ENCODE results near the gene SIMC1.
"Not testable (repeated sequence)": the region's sequence is repeated elsewhere in the genome, so short reads cannot be mapped to it uniquely, and the experiment has no call there.

SIMC1 gene

GRCh38 chr5:176198991-176199733 lies 39.1 kb upstream of the SIMC1 start:
- not testable (repeated sequence) for H3K36me3 Mint-ChIP-seq (ENCODE audit: low read depth); H3K4me3 Mint-ChIP-seq; H3K9me3 Mint-ChIP-seq; H3K4me1 Mint-ChIP-seq (ENCODE audit: low read depth); H3K27ac Mint-ChIP-seq
- peaks cover 28% of the 10 kb centered on the region for H3K27me3 Mint-ChIP-seq (ENCODE audit: low read depth)

GRCh38 chr5:176199803-176200399 lies 38.3 kb upstream of the SIMC1 start:
- H3K27ac Mint-ChIP-seq; H3K4me3 Mint-ChIP-seq; H3K4me1 Mint-ChIP-seq (ENCODE audit: low read depth); H3K36me3 Mint-ChIP-seq (ENCODE audit: low read depth); H3K9me3 Mint-ChIP-seq: not testable (repeated sequence)
- peaks cover 35% of the 10 kb centered on the region for H3K27me3 Mint-ChIP-seq (ENCODE audit: low read depth)

DNA sequence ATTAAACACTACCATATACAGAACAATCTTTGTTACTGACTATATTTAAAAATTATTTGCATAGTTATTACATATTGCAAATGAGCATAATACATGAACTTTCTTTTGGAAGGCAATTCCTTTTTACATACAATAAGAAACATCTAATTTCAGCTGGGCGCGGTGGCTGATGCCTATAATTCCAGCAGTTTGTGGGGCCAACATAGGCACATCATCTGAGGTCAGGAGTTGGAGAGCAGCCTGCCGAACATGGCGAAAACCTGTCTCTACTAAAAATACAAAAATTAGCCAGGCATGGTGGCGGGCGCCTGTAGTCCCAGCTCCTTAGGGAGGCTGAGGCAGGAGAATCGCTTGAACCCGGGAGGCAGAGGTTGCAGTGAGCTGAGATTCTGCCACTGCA lies 36.4 kb upstream of the SIMC1 start:
- no peak overlapping the region for H3K27ac Mint-ChIP-seq
- H3K4me3 Mint-ChIP-seq = no peak overlapping the region
- H3K27me3 Mint-ChIP-seq (ENCODE audit: low read depth) = peaks cover 30% of the 10 kb centered on the region
- no peaks in the 10 kb centered on the region for H3K36me3 Mint-ChIP-seq (ENCODE audit: low read depth)
- no peaks in the 10 kb centered on the region for H3K4me1 Mint-ChIP-seq (ENCODE audit: low read depth)
- no peaks in the 10 kb centered on the region for H3K9me3 Mint-ChIP-seq

DNA sequence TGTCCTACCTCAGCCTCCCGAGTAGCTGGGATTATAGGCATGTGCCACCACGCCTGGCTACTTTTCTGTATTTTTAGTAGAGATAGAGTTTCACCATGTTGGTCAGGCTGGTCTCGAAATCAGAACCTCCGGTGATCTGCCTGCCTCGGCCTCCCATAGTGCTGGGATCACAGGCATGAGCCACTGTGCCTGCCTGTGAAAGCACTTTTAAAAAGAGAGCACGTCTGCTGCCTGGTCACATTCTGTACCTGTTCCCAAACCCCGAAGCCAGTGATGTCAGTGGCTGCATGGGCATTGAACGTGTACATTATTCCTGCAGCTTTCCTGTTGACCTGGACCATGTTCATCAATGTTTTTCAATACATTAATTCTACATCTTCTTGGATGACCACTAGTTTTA lies 35.1 kb upstream of the SIMC1 start:
- Mint-ChIP-seq H3K27ac (no peak overlapping the region), H3K4me3 (no peak overlapping the region), H3K9me3 (no peaks in the 10 kb centered on the region), H3K36me3 (ENCODE audit: low read depth) (no peaks in the 10 kb centered on the region), H3K27me3 (ENCODE audit: low read depth) (peaks cover 24% of the 10 kb centered on the region), H3K4me1 (ENCODE audit: low read depth) (no peaks in the 10 kb centered on the region)

GRCh38 chr5:176203535-176203934 lies 34.7 kb upstream of the SIMC1 start:
- not testable (repeated sequence) for H3K9me3 Mint-ChIP-seq; H3K36me3 Mint-ChIP-seq (ENCODE audit: low read depth); H3K27ac Mint-ChIP-seq; H3K4me3 Mint-ChIP-seq; H3K4me1 Mint-ChIP-seq (ENCODE audit: low read depth)
- H3K27me3 Mint-ChIP-seq (ENCODE audit: low read depth) = peaks cover 24% of the 10 kb centered on the region

GRCh38 chr5:176214466-176215021 lies 23.7 kb upstream of the SIMC1 start:
- peaks cover 24% of the 10 kb centered on the region for H3K27me3 Mint-ChIP-seq (ENCODE audit: low read depth)
- not testable (repeated sequence) for H3K36me3 Mint-ChIP-seq (ENCODE audit: low read depth); H3K27ac Mint-ChIP-seq; H3K4me1 Mint-ChIP-seq (ENCODE audit: low read depth); H3K4me3 Mint-ChIP-seq; H3K9me3 Mint-ChIP-seq

DNA sequence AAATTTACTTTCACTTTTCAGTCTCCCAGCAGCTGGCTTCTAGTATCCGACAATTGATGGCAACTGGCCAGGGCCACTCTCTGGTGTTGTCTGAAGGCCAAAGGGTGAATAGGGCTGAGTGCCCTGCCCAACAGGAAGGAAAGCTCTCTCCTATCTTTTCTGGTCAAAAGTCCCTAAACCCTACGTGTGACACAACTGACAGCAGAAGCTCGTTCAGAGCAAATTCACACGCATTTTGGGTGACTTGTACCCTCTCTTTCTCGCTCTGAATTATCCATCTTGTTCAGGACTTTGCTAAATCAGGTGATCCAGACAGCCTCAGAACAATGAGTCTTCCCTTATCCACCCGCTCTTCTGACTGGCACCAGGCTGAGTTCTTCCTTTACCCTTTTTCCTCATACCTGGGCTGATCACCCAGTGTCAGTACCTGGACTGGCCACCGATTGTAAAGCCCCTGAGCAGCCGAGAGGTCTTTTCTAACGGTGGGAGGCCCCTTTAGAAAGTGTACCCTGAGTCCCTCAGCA lies 21.8 kb upstream of the SIMC1 start:
- not testable (repeated sequence) for H3K4me3 Mint-ChIP-seq; H3K36me3 Mint-ChIP-seq (ENCODE audit: low read depth); H3K4me1 Mint-ChIP-seq (ENCODE audit: low read depth); H3K9me3 Mint-ChIP-seq; H3K27ac Mint-ChIP-seq
- H3K27me3 Mint-ChIP-seq (ENCODE audit: low read depth) = peaks cover 18% of the 10 kb centered on the region

DNA sequence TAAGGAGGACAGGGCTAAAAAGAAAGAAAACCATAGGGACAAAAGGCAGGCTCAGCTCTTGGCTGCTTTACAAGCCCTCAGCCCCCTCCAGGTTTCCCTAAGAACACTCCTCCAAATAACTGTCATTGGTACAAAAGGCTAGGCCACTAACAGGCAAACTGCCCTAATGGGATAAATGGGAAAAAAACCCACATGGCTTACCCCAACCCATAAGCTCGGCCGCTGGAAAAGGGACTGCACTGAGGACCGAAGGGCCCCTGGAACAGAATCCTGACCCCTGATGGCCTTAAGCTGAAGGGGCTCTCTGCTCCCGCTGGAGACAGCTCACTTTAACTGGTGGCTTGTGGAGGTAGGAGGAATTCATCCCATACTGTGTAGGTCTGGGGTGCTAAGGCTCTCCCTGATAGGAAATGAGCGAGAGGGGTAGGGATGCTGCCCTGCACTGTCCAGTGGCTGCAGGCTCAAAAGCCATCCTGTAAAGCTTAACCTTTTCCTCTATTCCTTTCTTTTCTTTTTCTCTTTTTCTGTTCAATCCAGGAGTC lies 21.0 kb upstream of the SIMC1 start:
- H3K27me3 Mint-ChIP-seq (ENCODE audit: low read depth) = peaks cover 16% of the 10 kb centered on the region
- H3K4me1 Mint-ChIP-seq (ENCODE audit: low read depth); H3K27ac Mint-ChIP-seq; H3K4me3 Mint-ChIP-seq; H3K36me3 Mint-ChIP-seq (ENCODE audit: low read depth); H3K9me3 Mint-ChIP-seq: not testable (repeated sequence)

- H3K4me1 Mint-ChIP-seq (ENCODE audit: low read depth); H3K9me3 Mint-ChIP-seq; H3K4me3 Mint-ChIP-seq; H3K36me3 Mint-ChIP-seq (ENCODE audit: low read depth); H3K27ac Mint-ChIP-seq: not testable (repeated sequence)
- H3K27me3 Mint-ChIP-seq (ENCODE audit: low read depth) = peaks cover 16% of the 10 kb centered on the region
Observed at GRCh38 chr5:176217764-176218163, 20.5 kb upstream of the SIMC1 start.

DNA sequence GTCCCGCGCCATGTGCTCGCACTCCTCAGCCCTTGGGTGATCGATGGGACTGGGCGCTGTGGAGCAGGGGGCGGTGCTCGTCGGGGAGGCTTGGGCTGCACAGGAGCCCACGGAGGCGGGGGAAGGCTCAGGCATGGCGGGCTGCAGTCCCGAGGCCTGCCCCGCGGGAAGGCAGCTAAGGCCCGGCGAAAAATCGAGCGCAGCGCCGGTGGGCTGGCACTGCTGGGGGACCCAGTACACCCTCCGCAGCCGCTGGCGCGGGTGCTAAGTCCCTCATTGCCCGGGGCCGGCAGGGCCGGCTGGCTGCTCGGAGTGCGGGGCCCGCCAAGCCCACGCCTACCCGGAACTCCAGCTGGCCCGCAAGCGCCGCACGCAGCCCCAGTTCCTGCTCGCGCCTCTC lies 16.2 kb upstream of the SIMC1 start:
- H3K9me3 Mint-ChIP-seq; H3K4me1 Mint-ChIP-seq (ENCODE audit: low read depth); H3K36me3 Mint-ChIP-seq (ENCODE audit: low read depth); H3K4me3 Mint-ChIP-seq; H3K27ac Mint-ChIP-seq: not testable (repeated sequence)
- peaks cover 15% of the 10 kb centered on the region for H3K27me3 Mint-ChIP-seq (ENCODE audit: low read depth)

DNA sequence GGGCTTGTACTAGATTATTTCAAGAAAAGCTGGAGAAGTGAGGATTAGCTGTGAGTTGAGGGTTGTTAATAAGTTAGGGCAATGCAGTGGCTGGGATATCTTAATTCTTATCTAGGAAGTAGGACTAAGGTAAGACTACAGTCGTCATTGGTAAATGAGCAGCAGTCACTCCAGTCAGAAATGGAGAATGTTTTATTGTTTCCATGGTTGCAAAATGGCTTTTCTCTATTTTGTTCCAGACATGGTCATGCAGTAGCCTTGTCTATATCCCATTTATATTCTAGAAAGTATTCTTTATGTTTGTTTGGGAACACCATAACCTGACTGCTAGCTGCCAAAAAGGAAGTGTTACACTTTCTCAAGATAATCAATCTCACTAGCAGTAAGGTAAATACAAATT lies 9.9 kb upstream of the SIMC1 start:
- H3K27ac Mint-ChIP-seq; H3K4me3 Mint-ChIP-seq; H3K36me3 Mint-ChIP-seq (ENCODE audit: low read depth); H3K9me3 Mint-ChIP-seq; H3K4me1 Mint-ChIP-seq (ENCODE audit: low read depth); H3K27me3 Mint-ChIP-seq (ENCODE audit: low read depth): not testable (repeated sequence)

GRCh38 chr5:176233253-176233652 lies 5.0 kb upstream of the SIMC1 start:
- H3K27ac Mint-ChIP-seq; H3K27me3 Mint-ChIP-seq (ENCODE audit: low read depth); H3K4me1 Mint-ChIP-seq (ENCODE audit: low read depth); H3K9me3 Mint-ChIP-seq; H3K4me3 Mint-ChIP-seq; H3K36me3 Mint-ChIP-seq (ENCODE audit: low read depth): not testable (repeated sequence)

- peak overlapping the region; percentile 12 for H3K4me3 Mint-ChIP-seq
- H3K4me1 Mint-ChIP-seq (ENCODE audit: low read depth); H3K36me3 Mint-ChIP-seq (ENCODE audit: low read depth); H3K27ac Mint-ChIP-seq; H3K27me3 Mint-ChIP-seq (ENCODE audit: low read depth); H3K9me3 Mint-ChIP-seq: not testable (repeated sequence)
Observed at GRCh38 chr5:176235155-176235554, 3.1 kb upstream of the SIMC1 start.

GRCh38 chr5:176238645-176239283 lies 540 bp downstream of the SIMC1 start:
- H3K4me3 Mint-ChIP-seq; H3K9me3 Mint-ChIP-seq; H3K4me1 Mint-ChIP-seq (ENCODE audit: low read depth); H3K27ac Mint-ChIP-seq; H3K27me3 Mint-ChIP-seq (ENCODE audit: low read depth); H3K36me3 Mint-ChIP-seq (ENCODE audit: low read depth): not testable (repeated sequence)

DNA sequence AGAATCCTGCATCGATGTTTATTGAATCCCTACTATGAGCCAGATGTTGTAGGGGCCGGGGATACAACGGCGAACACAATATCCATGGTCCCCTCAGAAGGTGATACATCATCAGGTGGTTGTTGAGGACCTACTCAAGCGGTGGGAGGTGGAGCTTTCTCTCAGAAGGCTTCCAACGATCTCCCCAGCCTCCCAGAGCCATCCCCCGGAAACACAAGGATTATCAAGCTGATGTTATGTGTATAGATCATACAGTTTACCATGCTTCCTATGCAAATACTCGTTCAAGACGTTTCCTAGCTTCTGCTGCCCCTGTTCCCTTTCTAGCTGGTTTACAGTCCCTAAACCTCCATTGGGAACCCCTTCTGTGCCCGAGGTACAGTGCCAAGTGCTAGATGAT lies 1.1 kb downstream of the SIMC1 start:
- H3K9me3 Mint-ChIP-seq; H3K27ac Mint-ChIP-seq; H3K27me3 Mint-ChIP-seq (ENCODE audit: low read depth); H3K4me3 Mint-ChIP-seq; H3K36me3 Mint-ChIP-seq (ENCODE audit: low read depth); H3K4me1 Mint-ChIP-seq (ENCODE audit: low read depth): not testable (repeated sequence)

Data from T-helper 1 cell treated with Interleukin-12 subunit alpha and Interleukin-12 subunit beta and Interleukin-4 antibody, amounts not matched to agents 30 μg/mL and 1 μg/mL, for 36 hours (primary cell).